ENCODE results near the gene ACER3. TPM values are rescaled to one million over a fixed set of nuclear protein-coding genes. Genes with fewer than 3 reads are reported as not detected.

Gene ACER3
- total RNA-seq, 1 experiment from 2014 or later, result 31.0 TPM

DNA sequence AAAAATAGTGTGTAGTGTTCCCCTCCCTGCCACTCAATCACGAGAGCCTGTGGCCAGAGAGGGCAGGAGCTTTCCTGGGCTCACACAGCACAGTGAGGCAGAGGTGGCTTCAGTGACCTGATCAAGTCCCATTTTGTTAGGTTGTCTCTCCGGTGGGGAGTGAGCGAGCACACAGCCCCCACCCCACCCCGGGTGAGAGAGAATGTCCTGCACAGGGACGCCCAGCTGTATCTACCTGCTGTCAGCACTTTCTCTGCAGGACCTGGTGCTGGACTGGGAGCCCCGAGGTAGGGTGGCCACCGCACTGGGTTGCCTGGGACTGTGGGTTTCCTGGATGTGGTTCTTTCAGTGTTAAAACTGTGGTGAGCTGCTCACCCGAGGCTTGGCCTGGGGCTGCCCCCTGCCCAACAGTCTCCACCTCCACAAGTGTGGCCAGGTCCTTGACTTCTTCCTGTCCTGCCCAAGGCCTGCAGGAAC is 212.2 kb downstream of the ACER3 start:
- no peaks in the 10 kb centered on the region for H3K27me3 ChIP-seq (replicated peaks; ENCODE audit: insufficient read depth, low read depth, low read length, poor library complexity)
- ChIA-PET CTCF (no interaction called here), POLR2A (ENCODE audit: low non-redundant PET) (no interaction called here)
- intact Hi-C loops (cut with micrococcal nuclease; ENCODE audit: unreplicated experiment), result no loop called here
- no peaks in the 10 kb centered on the region for H3K36me3 ChIP-seq (ENCODE audit: insufficient read depth, low read length, poor library complexity, severe bottlenecking)
- H3K9me3 ChIP-seq (ENCODE audit: low read depth, low read length, poor library complexity, severe bottlenecking), result no peaks in the 10 kb centered on the region
- DNase-seq (ENCODE audit: low spot score), result no peak
- H3K4me3 ChIP-seq (ENCODE audit: low read depth, low read length, poor library complexity, severe bottlenecking), result no peak overlapping the region
- TF ChIP-seq, protein P1, sequence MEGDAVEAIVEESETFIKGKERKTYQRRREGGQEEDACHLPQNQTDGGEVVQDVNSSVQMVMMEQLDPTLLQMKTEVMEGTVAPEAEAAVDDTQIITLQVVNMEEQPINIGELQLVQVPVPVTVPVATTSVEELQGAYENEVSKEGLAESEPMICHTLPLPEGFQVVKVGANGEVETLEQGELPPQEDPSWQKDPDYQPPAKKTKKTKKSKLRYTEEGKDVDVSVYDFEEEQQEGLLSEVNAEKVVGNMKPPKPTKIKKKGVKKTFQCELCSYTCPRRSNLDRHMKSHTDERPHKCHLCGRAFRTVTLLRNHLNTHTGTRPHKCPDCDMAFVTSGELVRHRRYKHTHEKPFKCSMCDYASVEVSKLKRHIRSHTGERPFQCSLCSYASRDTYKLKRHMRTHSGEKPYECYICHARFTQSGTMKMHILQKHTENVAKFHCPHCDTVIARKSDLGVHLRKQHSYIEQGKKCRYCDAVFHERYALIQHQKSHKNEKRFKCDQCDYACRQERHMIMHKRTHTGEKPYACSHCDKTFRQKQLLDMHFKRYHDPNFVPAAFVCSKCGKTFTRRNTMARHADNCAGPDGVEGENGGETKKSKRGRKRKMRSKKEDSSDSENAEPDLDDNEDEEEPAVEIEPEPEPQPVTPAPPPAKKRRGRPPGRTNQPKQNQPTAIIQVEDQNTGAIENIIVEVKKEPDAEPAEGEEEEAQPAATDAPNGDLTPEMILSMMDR (conservative IDR thresholded peaks at IDR 0.05; ENCODE audit: low read depth, low read length), result no peak
- no peak for TF ChIP-seq EZH2 (IDR thresholded peaks at IDR 0.05; ENCODE audit: borderline replicate concordance, low read depth, low read length, poor library complexity, severe bottlenecking)
- BruUV-seq (replicated peaks), result no TSS peak
- no peak overlapping the region for H3K27ac ChIP-seq (ENCODE audit: low read depth, low read length, poor library complexity, severe bottlenecking)
- no peaks in the 10 kb centered on the region for H3K4me1 ChIP-seq (ENCODE audit: insufficient read depth, low read length, poor library complexity, severe bottlenecking)

DNA sequence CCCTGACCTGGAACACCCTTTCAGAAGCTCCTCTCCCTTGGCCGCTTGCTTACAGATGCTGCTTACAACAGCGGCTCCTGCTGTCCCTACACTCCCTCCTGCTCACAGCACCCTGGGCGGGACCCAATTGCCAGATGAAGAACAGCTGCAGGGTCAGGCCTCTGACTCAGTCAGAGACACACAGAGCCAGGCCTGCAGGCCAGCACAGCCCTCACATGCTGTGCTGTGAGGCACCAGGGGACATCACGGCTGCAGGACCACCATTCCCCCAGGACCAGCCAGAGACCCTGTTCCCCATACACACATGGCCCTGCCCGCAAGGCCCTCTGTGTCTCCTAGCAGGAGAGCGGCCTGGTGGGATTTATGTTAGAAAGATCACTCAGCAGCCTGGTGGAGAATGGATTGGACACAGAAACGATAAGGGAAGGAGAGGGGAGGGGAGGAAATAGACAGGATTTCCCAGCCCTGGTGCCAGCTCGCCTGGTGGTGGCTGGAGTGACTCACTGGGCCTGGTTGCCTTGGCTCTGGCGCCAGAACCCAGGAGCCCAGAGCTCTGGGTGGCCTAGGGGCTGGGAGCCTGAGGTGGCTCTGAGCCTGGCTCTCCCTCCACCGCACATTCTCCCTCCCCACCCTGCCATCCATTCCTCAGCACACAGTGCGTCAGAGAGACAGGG is 212.7 kb downstream of the ACER3 start:
- POLR2A ChIA-PET (ENCODE audit: low non-redundant PET), result no interaction called here
- intact Hi-C loops (cut with micrococcal nuclease; ENCODE audit: unreplicated experiment), result no loop called here
- no peak overlapping the region for H3K4me3 ChIP-seq (ENCODE audit: low read depth, low read length, poor library complexity, severe bottlenecking)
- no peaks in the 10 kb centered on the region for H3K27me3 ChIP-seq (replicated peaks; ENCODE audit: insufficient read depth, low read depth, low read length, poor library complexity)
- CTCF ChIA-PET, result no interaction called here
- no peaks in the 10 kb centered on the region for H3K4me1 ChIP-seq (ENCODE audit: insufficient read depth, low read length, poor library complexity, severe bottlenecking)
- no TSS peak for BruUV-seq (replicated peaks)
- no peaks in the 10 kb centered on the region for H3K9me3 ChIP-seq (ENCODE audit: low read depth, low read length, poor library complexity, severe bottlenecking)
- H3K27ac ChIP-seq (ENCODE audit: low read depth, low read length, poor library complexity, severe bottlenecking), result no peak overlapping the region
- DNase-seq (ENCODE audit: low spot score), result peak; percentile 21
- TF ChIP-seq, protein P1 (conservative IDR thresholded peaks at IDR 0.05; ENCODE audit: low read depth, low read length), result no peak
- no peaks in the 10 kb centered on the region for H3K36me3 ChIP-seq (ENCODE audit: insufficient read depth, low read length, poor library complexity, severe bottlenecking)

DNA sequence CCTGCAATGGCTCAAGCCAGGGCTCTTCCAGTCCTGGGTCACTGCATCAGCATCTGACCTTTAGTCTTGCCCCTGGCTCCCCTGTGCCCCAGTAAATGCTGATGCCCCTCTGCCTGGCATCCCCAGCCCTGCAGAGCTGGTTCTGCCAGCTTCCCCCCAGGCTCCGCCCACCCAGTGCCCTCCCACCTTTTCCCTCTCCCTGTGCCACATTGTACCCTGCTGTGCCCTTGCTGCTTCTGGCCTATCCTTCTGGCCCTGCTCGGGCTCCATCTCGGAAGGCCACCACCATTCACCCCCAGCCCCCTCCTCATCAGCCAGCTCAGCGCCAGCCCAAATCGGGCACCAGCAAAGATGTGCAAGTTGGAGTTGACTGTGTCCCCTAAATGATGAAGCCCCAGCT is 213.5 kb downstream of the ACER3 start:
- DNase-seq (ENCODE audit: low spot score), result no peak
- no peak overlapping the region for H3K4me3 ChIP-seq (ENCODE audit: low read depth, low read length, poor library complexity, severe bottlenecking)
- no peaks in the 10 kb centered on the region for H3K27me3 ChIP-seq (replicated peaks; ENCODE audit: insufficient read depth, low read depth, low read length, poor library complexity)
- no peaks in the 10 kb centered on the region for H3K36me3 ChIP-seq (ENCODE audit: insufficient read depth, low read length, poor library complexity, severe bottlenecking)
- ChIA-PET POLR2A (ENCODE audit: low non-redundant PET) (no interaction called here), CTCF (no interaction called here)
- no peaks in the 10 kb centered on the region for H3K9me3 ChIP-seq (ENCODE audit: low read depth, low read length, poor library complexity, severe bottlenecking)
- no peaks in the 10 kb centered on the region for H3K4me1 ChIP-seq (ENCODE audit: insufficient read depth, low read length, poor library complexity, severe bottlenecking)
- TF ChIP-seq, protein P1 (conservative IDR thresholded peaks at IDR 0.05; ENCODE audit: low read depth, low read length), result no peak
- TF ChIP-seq EZH2 (IDR thresholded peaks at IDR 0.05; ENCODE audit: borderline replicate concordance, low read depth, low read length, poor library complexity, severe bottlenecking), result no peak
- H3K27ac ChIP-seq (ENCODE audit: low read depth, low read length, poor library complexity, severe bottlenecking), result no peak overlapping the region
- intact Hi-C loops (cut with micrococcal nuclease; ENCODE audit: unreplicated experiment), result no loop called here
- no TSS peak for BruUV-seq (replicated peaks)
